NCI-H2029 treated with DMSO at 0.1 percent for 48 hours (cell line): Measurements from ENCODE around the gene GJC3.
A peak's percentile ranks its signal among the peaks of the same experiment; 100 is the strongest.
"Not testable (repeated sequence)": the region's sequence is repeated elsewhere in the genome, so short reads cannot be mapped to it uniquely, and the experiment has no call there.

Experiments
- DNase-seq: peaks from one replicate; lab custom pipeline; 2025; lab: John Stamatoyannopoulos, UW

Gene GJC3, protein sequence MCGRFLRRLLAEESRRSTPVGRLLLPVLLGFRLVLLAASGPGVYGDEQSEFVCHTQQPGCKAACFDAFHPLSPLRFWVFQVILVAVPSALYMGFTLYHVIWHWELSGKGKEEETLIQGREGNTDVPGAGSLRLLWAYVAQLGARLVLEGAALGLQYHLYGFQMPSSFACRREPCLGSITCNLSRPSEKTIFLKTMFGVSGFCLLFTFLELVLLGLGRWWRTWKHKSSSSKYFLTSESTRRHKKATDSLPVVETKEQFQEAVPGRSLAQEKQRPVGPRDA

DNA sequence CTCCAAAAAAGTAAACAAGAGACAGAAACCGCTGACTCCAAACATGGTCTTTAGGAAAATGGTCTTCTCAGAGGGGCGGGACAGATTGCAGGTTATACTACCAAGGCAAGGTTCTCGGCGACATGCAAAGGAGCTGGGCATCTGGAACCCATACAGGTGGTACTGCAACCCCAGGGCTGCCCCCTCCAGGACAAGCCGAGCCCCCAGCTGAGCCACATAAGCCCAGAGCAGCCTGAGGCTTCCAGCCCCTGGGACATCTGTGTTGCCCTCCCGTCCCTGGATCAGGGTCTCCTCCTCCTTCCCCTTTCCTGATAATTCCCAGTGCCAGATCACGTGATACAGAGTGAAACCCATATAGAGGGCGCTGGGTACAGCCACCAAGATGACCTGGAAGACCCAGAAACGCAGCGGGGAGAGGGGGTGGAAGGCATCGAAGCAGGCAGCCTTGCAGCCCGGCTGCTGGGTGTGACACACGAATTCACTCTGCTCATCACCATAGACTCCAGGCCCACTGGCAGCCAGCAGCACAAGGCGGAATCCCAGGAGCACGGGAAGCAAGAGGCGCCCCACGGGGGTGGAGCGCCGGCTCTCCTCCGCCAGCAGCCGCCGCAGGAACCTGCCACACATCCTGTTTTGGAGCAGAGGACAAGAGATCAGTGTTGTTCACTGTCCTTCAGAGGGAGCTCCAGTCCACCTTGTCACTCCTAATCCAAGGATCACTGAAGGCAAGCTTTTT, at the start of gene GJC3:
GJC3 (minus strand) TSS at position 627 of the 736 bp plus-strand sequence; CDS start at position 627, 0 bp downstream.
- peak; percentile 54 for DNase-seq

DNA sequence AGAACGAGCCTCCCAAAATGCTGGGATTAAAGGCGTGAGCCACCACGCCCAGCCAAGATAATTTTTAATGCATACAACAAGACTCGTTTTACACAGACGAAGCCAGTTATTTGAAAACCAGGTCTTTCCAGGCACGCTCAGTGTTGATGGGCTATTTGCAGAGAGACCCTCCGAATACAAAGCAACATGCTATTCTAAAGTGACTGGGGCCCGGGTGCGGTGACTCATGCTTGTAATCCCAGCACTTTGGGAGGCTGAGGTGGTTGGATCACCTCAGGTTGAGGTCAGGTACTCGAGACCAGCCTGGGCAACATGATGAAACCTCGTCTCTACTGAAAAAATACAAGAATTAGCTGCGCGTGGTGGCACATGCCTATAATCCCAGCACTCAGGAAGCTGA, 47.2 kb upstream of the GJC3 start:
- DNase-seq: no peak

DNA sequence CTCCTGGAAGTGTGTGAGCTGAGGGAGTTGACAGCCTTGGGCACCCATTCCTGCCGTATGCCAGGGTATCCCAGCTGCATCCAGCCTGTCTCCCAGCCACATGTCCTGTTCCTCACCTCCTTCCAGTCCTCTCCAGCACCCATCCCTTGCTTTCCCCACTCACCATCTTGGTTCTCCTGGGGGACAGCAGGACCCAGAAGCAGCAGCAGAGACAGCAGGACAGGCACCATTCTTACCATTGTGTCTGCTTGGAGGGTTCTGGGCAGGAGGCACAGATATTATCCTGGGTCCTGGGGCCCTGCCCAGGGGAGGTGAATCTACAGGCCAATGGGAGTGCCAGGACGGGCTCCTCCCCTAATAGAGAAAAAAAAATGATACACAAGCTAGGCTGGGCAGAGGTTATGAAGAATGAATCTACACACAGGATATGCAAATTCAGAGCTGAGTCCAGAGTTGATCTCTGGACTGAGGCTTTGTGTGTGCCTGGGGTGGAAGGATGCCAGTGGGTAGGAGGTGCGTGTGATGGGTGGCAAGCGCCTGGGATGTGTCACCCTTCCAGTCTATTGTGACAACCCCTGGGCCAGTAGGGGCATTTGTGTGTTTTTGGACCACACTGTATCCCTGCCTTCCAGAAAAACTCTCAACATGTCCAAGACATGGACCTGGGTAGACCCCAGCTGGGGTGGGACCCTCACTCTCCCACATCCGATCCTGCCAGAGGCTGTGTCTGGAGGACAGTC, 46.5 kb upstream of the GJC3 start, which contains the start of gene AZGP1:
AZGP1 (minus strand) TSS at position 250 of the 740 bp plus-strand sequence; CDS start at position 239, 11 bp downstream.
- DNase-seq: no peak

DNA sequence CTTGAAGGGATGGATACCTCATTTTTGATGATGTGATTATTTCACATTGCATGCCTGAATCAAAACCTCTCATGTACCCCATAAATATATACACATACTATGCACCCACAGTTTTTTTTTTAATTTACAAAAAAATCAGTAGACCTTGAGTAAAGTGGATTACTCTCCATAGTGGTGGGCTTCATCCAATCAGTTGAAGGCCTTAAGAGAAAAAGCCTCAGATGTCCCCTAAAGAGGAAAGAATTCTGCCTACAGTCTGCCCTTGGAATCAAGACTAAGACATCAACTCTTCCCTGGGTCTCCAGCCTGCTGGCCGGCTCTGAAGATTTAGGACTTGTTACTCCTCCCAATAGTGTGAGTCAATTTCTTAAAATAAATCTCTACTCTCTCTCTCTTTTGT, 45.3 kb upstream of the GJC3 start:
- no peak for DNase-seq

DNA sequence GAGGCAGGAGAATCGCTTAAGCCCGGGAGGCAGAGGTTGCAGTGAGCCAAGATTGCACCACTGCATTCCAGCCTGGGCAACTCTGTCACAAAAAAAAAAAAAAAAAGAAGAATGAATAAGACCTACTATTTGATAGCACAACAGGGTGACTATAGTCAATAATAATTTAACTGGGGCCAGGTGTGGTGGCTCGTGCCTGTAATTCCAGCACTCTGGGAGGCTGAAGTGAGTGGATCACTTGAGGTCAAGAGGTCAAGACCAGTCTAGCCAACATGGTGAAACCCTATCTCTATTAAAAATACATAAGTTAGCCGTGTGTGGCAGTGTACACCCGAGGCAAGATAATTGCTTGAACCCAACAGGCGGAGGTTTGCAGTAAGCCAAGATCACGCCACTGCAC, 44.4 kb upstream of the GJC3 start:
- not testable (repeated sequence) for DNase-seq

DNA sequence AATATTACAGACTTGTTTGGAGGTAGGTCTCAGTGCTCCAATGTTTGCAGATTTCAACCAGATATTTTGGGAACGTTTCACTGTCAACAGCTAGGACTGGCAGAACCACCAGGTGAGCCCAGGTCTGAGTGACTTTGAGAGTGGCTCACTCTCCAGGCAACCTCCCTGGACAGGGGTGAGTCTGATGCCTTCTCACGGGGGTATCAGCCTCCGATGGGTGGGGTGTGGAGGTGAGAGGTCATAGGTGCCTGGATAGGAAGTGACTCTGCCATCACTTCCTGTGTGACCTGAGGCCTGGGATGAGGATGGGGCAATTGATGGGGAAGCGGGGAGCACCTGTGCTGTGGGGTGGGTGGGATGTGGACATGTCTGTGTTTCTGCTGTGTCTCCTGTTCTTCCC, 41.8 kb upstream of the GJC3 start:
- DNase-seq: no peak

DNA sequence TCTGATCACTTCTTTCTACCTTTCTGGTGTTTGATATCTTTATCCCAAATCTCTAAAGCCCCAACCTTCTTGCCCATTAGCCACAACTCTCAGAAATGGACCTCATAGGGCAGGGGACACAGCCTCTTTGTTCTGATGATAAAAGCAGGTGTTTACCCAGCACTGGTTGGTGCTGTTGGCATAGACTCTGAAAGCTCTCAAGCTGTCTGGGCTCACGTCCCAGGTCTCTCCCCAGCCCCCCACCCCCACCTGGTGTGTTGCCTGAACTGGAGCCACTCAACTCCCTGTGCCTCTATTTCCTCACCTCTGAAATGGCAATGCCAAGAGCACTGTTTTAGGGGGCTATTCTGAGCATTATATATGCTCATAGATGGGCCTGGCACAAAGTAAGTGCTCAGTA, 40.4 kb upstream of the GJC3 start:
- peak; percentile 61 for DNase-seq

DNA sequence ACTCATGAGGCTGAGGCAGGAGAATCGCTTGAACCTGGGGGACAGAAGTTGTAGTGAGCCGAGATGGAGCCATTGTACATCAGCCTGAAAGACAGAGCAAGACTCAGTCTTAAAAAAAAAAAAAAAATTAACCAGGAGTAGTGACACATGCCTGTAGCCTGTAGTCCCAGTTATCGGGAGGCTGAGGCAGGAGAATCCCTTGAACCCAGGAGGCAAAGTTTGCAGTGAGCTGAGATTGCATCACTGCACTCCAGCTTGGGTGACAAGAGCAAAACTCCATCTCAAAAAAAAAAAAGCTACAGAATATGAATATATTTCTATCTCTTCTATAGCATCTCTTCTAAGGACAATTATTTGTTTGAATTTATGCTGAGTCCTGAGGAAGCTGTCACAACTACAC, 39.9 kb upstream of the GJC3 start:
- DNase-seq: no peak

DNA sequence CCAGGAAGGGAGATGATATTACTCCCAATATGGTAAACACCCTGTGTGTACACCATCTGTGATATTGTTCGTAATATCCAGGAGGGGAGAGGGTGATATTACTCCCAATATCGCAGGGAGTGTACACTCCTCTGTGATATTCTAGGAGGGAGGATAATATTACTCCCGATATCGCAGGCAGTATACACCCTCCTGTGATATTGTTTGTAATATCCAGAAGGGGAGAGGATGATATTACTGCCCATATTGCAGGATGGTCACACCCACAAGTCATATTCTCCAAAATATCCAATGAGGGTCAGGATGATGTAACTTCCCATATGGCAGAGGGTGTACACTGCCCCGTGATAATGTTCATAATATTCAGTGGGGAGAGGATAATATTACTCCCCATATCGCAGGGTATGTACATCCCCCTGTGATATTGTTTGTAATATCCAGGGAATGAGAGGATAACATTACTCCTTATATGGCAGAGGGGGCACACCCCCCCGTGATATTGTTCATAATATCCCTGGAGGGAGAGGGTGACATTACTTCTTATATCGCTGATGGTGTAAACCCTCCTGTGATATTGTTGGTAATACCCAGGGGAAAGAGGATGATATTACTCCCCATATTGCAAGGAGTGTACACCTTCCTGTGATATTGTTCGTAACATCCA, 29.3 kb upstream of the GJC3 start:
- DNase-seq: no peak

DNA sequence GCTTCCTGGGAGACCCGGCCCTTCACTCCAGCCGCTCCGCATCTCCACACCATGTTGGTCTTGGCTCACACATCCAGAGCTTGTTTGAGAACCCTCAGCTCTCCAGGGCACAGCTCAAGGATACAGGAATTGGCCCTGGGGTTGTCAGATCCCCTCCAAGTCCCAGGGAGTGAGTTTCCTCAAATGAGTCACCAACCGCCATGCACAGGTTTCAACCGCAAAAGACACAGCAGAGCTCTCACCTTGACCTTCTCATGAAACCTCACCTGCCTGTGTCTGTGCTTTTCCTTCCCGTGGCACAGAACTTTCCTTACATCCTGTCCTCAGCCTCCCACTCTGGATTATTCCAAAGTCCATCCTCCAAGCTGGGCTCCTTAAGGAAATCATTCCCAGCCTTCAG, 25.8 kb upstream of the GJC3 start:
- DNase-seq: no peak

DNA sequence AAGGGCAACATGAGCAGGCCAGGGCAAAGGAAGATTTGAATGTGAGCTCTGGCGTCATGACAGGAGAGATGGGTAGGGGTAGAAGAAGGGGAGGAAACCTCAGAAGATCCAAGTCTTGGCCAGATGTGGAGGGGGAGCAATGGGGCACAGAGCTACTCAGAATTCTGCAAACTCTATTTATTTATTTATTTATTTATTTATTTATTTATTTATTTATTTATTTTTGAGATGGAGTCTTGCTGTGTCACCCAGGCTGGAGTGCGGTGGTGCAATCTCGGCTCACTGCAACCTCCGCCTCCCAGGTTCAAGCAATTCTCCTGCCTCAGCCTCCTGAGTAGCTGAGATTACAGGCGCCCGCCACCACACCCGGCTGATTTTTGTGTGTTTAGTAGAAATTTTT, 25.2 kb upstream of the GJC3 start:
- not testable (repeated sequence) for DNase-seq

DNA sequence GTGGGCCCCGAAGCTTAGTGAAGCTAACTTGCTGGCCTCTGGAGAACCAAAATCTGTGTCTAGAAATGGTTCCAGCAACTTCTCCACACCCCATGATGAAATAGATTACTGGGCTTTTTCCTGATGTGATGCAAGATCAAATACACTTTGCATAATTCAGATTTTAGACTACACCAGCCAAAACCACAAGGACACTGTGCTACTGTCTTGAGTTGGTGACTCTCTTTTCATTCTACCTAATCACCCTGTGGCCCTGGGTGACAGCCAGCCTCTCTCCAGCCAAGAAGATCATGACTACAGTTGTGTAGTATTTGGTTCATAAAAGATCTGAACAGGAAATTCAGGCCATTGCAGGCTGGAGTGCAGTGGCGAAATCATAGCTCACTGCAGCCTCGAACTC, 24.2 kb upstream of the GJC3 start:
- no peak for DNase-seq

DNA sequence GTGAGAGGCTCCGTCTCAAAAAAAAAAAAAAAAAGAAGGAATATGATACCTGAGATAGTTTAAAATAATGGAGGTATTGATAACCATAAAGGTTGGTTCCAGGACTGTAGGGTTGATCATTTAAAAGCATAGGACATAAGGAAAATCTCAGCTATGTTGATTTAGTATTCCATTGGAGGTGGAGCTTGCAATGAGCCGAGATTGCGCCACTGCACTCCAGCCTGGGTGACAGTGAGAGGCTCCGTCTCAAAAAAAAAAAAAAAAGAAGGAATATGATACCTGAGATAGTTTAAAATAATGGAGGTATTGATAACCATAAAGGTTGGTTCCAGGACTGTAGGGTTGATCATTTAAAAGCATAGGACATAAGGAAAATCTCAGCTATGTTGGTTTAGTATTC, 23.2 kb upstream of the GJC3 start:
- DNase-seq: not testable (repeated sequence)

DNA sequence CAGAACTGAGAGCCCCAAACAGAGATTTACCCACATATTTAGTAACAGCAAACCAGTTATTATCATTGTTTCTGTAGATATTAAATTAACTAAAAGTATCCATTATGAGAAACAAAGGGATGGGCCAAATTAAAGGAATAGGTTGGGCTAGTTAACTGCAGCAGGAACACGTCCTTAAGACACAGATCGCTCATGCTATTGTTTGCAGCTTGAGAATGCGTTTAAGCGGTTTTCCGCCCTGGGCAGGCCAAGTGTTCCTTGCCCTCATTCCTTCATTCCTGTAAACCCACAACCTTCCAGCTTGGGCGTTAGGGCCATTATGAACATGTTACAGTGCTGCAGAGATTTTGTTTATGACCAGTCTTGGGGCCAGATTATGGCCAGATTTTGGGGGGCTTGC, 21.4 kb upstream of the GJC3 start:
- not testable (repeated sequence) for DNase-seq

DNA sequence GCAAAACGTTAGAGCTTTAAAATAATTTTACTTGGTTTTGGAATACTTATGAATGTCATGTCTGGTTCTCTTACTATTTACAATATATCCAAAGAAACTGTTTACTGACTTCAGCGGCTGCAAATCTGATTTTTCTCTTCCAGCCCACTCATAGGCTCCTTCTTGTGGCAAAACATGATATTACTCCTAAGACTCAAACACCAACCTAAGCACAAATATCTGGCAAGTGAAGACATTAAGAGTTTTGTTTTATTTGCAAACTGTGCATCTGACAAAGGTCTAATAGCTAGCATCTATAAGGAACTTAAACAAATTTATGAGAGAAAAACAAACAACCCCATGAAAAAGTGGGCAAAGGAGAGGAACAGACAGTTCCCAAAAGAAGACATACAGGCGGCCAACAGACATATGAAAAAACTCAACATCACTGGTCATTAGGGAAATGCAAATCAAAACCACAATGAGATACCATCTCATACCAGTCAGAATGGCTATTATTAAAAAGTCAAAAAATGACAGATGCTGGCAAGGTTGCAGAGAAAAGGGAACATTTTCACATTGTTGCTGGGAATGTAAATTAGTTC, 20.3 kb upstream of the GJC3 start:
- no peak for DNase-seq

DNA sequence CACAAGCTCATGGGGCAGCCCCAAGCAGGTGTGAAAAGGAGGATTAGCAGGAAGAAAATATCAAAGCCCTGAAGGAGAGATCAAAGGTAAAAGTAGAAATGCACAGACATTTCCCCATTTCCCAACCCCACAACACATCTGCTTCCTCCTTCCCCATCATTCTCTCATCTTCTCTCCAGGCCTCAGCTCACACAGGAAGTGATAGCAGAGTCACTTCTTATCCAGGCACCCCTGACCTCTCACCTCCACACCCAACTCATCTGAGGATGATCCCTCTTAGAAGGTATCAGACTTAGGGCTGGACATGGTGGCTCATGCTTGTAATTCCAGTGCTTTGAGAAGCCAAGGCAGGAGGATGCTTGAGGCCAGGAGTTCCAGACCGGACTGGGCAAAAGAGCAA, 18.2 kb upstream of the GJC3 start:
- DNase-seq: no peak

DNA sequence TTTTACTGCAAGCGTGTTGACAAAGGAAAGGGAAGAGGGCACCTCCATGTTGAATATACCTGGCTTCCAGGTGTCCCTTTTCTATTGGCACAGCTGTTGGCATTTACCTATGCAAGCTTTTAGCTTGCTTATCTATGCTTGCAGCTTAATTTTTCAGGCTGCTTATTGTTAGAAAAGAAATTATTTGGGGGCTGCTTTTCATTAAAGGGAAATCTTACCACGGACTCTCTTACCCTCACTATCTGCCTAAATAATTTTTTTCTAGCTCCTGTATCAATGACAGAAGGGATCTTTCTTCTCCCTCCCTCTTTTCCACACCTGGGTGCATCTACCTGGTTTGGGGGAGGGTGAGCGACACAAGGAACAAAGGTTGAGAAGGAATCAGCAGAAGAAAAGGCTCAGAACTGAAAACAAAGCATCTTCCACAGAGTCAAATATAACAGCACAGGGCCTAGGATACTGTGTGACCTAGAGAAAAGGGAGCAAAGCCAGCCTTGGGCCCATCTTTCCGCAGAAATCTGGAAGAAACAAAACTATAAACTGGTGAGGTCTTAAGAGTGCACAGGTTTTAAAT, 15.2 kb upstream of the GJC3 start:
- DNase-seq: no peak

DNA sequence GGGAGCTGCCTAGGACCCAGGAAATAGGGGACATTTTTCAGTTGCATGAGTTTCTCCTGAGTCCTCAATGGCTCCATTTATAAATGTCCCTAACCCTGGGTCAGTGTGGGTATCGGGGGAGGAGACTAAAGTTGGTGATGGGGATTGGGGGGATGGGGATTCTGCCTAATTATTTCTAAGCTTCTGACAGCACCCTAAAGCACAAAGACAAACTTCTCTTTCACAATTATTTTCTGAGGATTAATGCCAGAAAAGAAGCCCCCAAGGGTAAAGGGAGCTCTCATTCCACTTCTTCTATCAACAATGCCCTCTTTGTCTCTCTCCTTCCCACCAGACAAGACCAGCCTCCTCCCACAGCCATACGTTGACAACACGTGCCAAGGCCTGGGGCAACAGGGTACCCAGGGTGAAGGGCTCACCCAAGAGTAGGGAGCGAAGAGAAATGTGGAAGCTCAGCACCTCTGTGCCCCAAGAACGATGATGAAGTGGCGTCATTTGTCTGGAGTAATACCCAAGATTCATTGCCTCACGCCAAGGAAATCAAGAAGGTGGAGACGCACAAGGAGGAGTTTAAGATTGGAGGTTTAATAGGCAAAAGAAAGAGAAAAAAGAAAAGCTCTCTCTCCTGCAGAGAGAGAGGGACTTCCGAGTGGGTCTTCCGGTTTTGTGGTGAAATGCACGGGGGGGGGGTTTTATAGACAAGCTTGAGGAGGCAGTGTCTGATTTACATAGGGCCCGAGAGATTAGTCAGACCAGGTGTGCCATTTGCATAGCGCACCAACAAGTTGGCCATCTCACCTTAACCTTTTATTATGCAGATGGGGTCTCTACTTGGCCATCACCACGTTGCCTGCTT, 14.4 kb upstream of the GJC3 start:
- DNase-seq: peak; percentile 26

DNA sequence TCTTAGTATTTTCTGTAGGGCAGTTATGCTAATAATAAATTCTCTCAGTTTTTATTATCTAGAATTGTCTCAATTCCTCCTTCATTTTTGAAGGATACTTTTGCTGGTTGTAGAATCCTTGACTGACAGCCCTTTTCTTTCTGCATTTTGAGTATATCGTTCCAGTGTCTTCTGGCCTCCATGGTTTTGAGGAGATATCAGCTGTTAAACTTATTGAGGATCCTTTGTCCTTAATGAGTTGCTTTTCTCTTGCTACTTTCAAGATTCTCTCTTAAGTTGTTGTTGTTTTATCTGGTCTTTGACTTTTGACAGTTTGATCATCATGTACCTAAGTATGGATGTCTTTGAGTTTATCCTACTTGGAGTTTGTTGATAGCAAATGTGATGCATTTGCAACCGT, 8.9 kb upstream of the GJC3 start:
- DNase-seq: no peak

DNA sequence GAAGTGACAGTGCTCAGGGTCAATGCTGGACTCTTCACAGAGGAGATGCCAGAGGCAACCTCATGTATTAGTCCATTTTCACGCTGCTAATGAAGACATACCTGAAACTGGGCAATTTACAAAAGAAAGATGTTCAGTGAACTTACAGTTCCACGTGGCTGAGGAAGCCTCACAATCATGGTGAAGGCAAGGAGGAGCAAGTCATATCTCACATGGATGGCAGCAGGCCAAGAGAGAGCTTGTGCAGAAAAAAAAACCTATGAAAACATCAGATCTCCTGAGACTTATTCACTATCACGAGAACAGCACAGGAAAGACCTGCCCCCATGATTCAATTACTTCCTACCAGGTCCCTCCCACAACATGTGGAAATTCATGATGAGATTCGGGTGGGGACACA, 5.6 kb upstream of the GJC3 start:
- not testable (repeated sequence) for DNase-seq

DNA sequence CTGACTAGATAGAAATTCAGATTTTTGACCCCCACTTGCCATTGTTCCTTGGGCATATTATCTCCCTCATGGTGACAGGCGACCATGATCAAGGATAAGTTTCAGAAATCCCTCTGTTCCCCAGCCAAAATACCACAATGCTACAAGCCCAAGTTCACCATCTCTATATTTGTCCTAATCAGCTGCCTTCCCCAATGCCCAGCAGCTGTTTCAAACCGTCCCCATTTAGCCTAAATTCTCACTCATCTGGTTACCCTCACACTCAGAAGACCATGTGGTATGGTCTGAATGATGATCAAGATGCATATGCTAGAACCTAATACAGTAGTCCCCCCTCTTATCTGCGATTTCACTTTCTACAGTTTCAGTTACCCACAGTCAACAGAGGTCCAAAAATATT, 956 bp upstream of the GJC3 start:
- no peak for DNase-seq
